SK-N-SH (cell line): ENCODE measurements around the gene SLC9A7. TPM values are rescaled to one million over a fixed set of nuclear protein-coding genes. Genes with fewer than 3 reads are reported as not detected.

Source experiments
- CTCF ChIA-PET: fragments of 300-600, 350-600 bp; formaldehyde crosslinking; extraction: SDS; loops from one replicate; lab custom pipeline; 2021; lab: Yijun Ruan, JAX
- POLR2A ChIA-PET: fragments of 350-600 bp; sonication (Branson Sonifier 250); formaldehyde crosslinking; extraction: SDS; loops from one replicate; lab custom pipeline; 2020; ENCODE audit warnings: antibody characterized with exemption, inconsistent platforms; lab: Yijun Ruan, JAX
- DNase-seq: peaks from one replicate; pipeline ENCODE4 v3.0.0; 2012
- H2AFZ ChIP-seq: fragments of 200-600 bp; sonication (generic); 2 replicates; pipeline ENCODE4 v1.8.1; 2016; ENCODE audit warnings: antibody characterized with exemption, mild to moderate bottlenecking, low read depth
- H3F3A ChIP-seq: fragments of 200-600 bp; sonication (generic); replicated peaks from 2 replicates; pipeline ENCODE3; 2016; ENCODE audit warnings: antibody characterized with exemption, mild to moderate bottlenecking; ENCODE audit not compliant: insufficient read depth
- H3K27ac ChIP-seq, 2 experiments: fragments of 200-500 bp in 1 of 2; fragments of 200-600 bp in 1 of 2; sonication (Bioruptor generic) in 1 of 2; sonication (generic), shearing (Covaris generic) in 1 of 2; 2 replicates each; pipeline versions ENCODE4 v1.5.1 to v1.6.1; 2014 to 2016; ENCODE audit warnings: low read depth in 2 of 2, inconsistent platforms in 1 of 2, low read length in 1 of 2, mild to moderate bottlenecking in 1 of 2, mixed read lengths in 1 of 2
- H3K27me3 ChIP-seq: fragments of 200-600 bp; sonication (generic), shearing (Covaris generic); 2 replicates; pipeline ENCODE4 v1.6.1; 2016; ENCODE audit warnings: mixed run types; ENCODE audit not compliant: insufficient read depth
- H3K36me3 ChIP-seq, 2 experiments: fragments of 200-500 bp in 1 of 2; fragments of 200-600 bp in 1 of 2; sonication (Bioruptor generic) in 1 of 2; sonication (generic) in 1 of 2; replicated peaks in 1 of 2; 2 replicates each; pipeline versions ENCODE3 to v1.5.1; 2014 to 2016; ENCODE audit warnings: low read length in 1 of 2, mild to moderate bottlenecking in 1 of 2; ENCODE audit not compliant: insufficient read depth in 2 of 2, control insufficient read depth in 1 of 2
- H3K4me1 ChIP-seq, 2 experiments: fragments of 200-500 bp in 1 of 2; fragments of 200-600 bp in 1 of 2; sonication (Bioruptor generic) in 1 of 2; sonication (generic), shearing (Covaris generic) in 1 of 2; 2 replicates each; pipeline versions ENCODE4 v1.5.1 to v1.6.1; 2014 to 2016; ENCODE audit warnings: low read depth in 1 of 2, low read length in 1 of 2, mixed run types in 1 of 2; ENCODE audit not compliant: insufficient read depth in 2 of 2, control insufficient read depth in 1 of 2
- H3K4me2 ChIP-seq: fragments of 200-600 bp; sonication (generic), shearing (Covaris generic); 2 replicates; pipeline ENCODE4 v1.6.1; 2017; ENCODE audit warnings: mixed run types
- H3K4me3 ChIP-seq, 2 experiments: fragments of 200-500 bp in 1 of 2; fragments of 200-600 bp in 1 of 2; sonication (Bioruptor generic) in 1 of 2; sonication (generic), shearing (Covaris generic) in 1 of 2; 2 replicates each; pipeline versions ENCODE4 v1.5.1 to v1.8.1; 2014 to 2016; ENCODE audit warnings: low read depth in 2 of 2, inconsistent platforms in 1 of 2, low read length in 1 of 2, mild to moderate bottlenecking in 1 of 2, mixed read lengths in 1 of 2, moderate library complexity in 1 of 2
- H3K79me2 ChIP-seq: fragments of 200-600 bp; sonication (generic); 2 replicates; pipeline ENCODE4 v1.8.1; 2017; ENCODE audit warnings: mild to moderate bottlenecking; ENCODE audit not compliant: insufficient read depth
- H3K9ac ChIP-seq: fragments of 200-600 bp; sonication (generic); 2 replicates; pipeline ENCODE4 v1.6.1; 2017; ENCODE audit warnings: mixed run types
- H3K9me2 ChIP-seq: fragments of 200-600 bp; sonication (generic); 2 replicates; pipeline ENCODE4 v1.6.1; 2017; ENCODE audit warnings: mixed run types
- H3K9me3 ChIP-seq: fragments of 200-600 bp; sonication (generic); 2 replicates; pipeline ENCODE4 v1.6.1; 2017; ENCODE audit warnings: mixed run types, mild to moderate bottlenecking, moderate library complexity
- H4K20me1 ChIP-seq: fragments of 200-600 bp; sonication (generic); 2 replicates; pipeline ENCODE4 v1.6.1; 2017; ENCODE audit warnings: mild to moderate bottlenecking, mixed run types; ENCODE audit not compliant: insufficient read depth
- CTCF ChIP-seq: fragments of 200-600 bp; sonication (generic); IDR thresholded peaks from 2 replicates; pipeline ENCODE4 v1.6.1; 2017; ENCODE audit warnings: antibody characterized with exemption, mild to moderate bottlenecking, moderate library complexity
- EZH2phosphoT487 ChIP-seq: fragments of 200-600 bp; sonication (generic); IDR thresholded peaks from 2 replicates; pipeline ENCODE4 v1.6.1; 2017; ENCODE audit warnings: low read depth, mixed run types, mild to moderate bottlenecking, antibody characterized with exemption, moderate library complexity, borderline replicate concordance
- FOXJ3 ChIP-seq: sonication (generic); formaldehyde crosslinking; IDR thresholded peaks from 2 replicates; pipeline ENCODE4 v1.5.1; 2020; ENCODE audit warnings: mild to moderate bottlenecking, missing genetic modification reagents
- FOXM1 ChIP-seq: IDR thresholded peaks from 2 replicates; pipeline ENCODE4 v1.4.0; 2012; ENCODE audit warnings: low read depth, mild to moderate bottlenecking
- GABPA ChIP-seq: IDR thresholded peaks from 2 replicates; pipeline ENCODE4 v1.4.0; 2012; ENCODE audit warnings: low read depth, mild to moderate bottlenecking
- GATA2 ChIP-seq: sonication (generic); formaldehyde crosslinking; IDR thresholded peaks from 2 replicates; pipeline ENCODE4 v1.5.0; 2020; ENCODE audit warnings: mild to moderate bottlenecking, missing genetic modification reagents
- MAX ChIP-seq: IDR thresholded peaks from 2 replicates; pipeline ENCODE4 v1.4.0; 2012; ENCODE audit warnings: low read depth
- MEF2A ChIP-seq: IDR thresholded peaks from 2 replicates; pipeline ENCODE4 v1.4.0; 2012; ENCODE audit warnings: low read depth, borderline replicate concordance
- NRF1 ChIP-seq: IDR thresholded peaks from 2 replicates; pipeline ENCODE4 v1.6.1; 2012; ENCODE audit warnings: low read depth, mild to moderate bottlenecking, low read length
- PBX3 ChIP-seq: IDR thresholded peaks from 2 replicates; pipeline ENCODE4; 2012
- RAD21 ChIP-seq: IDR thresholded peaks from 2 replicates; pipeline ENCODE4 v1.6.1; 2012; ENCODE audit warnings: mild to moderate bottlenecking, low read length
- RFX5 ChIP-seq: IDR thresholded peaks from 2 replicates; pipeline ENCODE4 v1.6.1; 2012; ENCODE audit warnings: mild to moderate bottlenecking, improper control_type of control experiment, low read length
- TAF1 ChIP-seq: IDR thresholded peaks from 2 replicates; pipeline ENCODE4 v1.6.1; 2012; ENCODE audit warnings: low read depth, mild to moderate bottlenecking, low read length, moderate library complexity, borderline replicate concordance
- TCF12 ChIP-seq: IDR thresholded peaks from 2 replicates; pipeline ENCODE4 v1.4.0; 2012
- TEAD4 ChIP-seq: IDR thresholded peaks from 2 replicates; pipeline ENCODE4 v1.4.0; 2012; ENCODE audit warnings: mild to moderate bottlenecking, borderline replicate concordance; ENCODE audit not compliant: insufficient read depth
- USF1 ChIP-seq: IDR thresholded peaks from 2 replicates; pipeline ENCODE4 v1.4.0; 2012; ENCODE audit warnings: low read depth, borderline replicate concordance
- YY1 ChIP-seq: IDR thresholded peaks from 2 replicates; pipeline ENCODE4 v1.4.0; 2012; ENCODE audit warnings: low read depth, mild to moderate bottlenecking
- ZBTB33 ChIP-seq: IDR thresholded peaks from 2 replicates; pipeline ENCODE4 v1.4.0; 2012; ENCODE audit warnings: low read depth, borderline replicate concordance
- WGBS: methylation state at CpG from one replicate; pipeline ENCODE4 v1.1.6; 2017; ENCODE audit warnings: low lambda C conversion rate; 5-methylcytosine and 5-hydroxymethylcytosine counted together
- polyA plus RNA-seq, 3 experiments: library from polyadenylated mRNA; depleted of rRNA; stranded (reverse); fragments of >200 nt; gene quantifications; 2 replicates each; pipeline ENCODE4 v1.2.3, GENCODE V29; 2012

Gene SLC9A7
- polyA plus RNA-seq, 1 of the 3 experiments (the other 2 are of a cell fraction), result 10.5 TPM

- Histone ChIP-seq H4K20me1 (no peaks in the 10 kb centered on the region), H3K9ac (no peak overlapping the region), H3K79me2 (no peaks in the 10 kb centered on the region), H3K9me2 (no peaks in the 10 kb centered on the region), H2AFZ (no peak overlapping the region), H3K36me3 (no peaks in the 10 kb centered on the region), H3F3A (no peaks in the 10 kb centered on the region), H3K4me2 (no peak overlapping the region), H3K9me3 (no peaks in the 10 kb centered on the region), H3K27ac (no peak overlapping the region), H3K27me3 (no peaks in the 10 kb centered on the region; the same call in 1 of the 2 replicates), H3K4me1 (peaks cover 0 to 3% of the 10 kb centered on the region in 2 experiments; a peak in 1 of 4 replicates), H3K4me3 (no peak overlapping the region)
- ChIA-PET POLR2A (no interaction called here), CTCF (interaction anchor here (0.9 kb wide), 1 partner anchor 59 kb away, joined by 3 read pairs; no protein-coding TSS in a partner anchor)
- DNase-seq, result no peak
- 59% methylated on average over 9 of the region's 9 CpGs for WGBS
- TF ChIP-seq GABPA, result no peak
- TF ChIP-seq MAX, result no peak
- TF ChIP-seq TCF12, result no peak
- no peak for TF ChIP-seq TEAD4
- TF ChIP-seq CTCF, result no peak
- TF ChIP-seq RFX5, result no peak
- no peak for TF ChIP-seq RAD21
- no peak for TF ChIP-seq MEF2A
- no peak for TF ChIP-seq ZBTB33
- TF ChIP-seq NRF1, result no peak
- TF ChIP-seq FOXM1, result no peak
- no peak for TF ChIP-seq EZH2phosphoT487
- no peak for TF ChIP-seq GATA2 (CRISPR knock-in tag)
- no peak for TF ChIP-seq YY1
- TF ChIP-seq PBX3, result no peak
- no peak for TF ChIP-seq USF1
- no peak for TF ChIP-seq TAF1
- TF ChIP-seq FOXJ3 (CRISPR knock-in tag), result no peak
Observed at GRCh38 chrX:46707274-46707965, 51.5 kb downstream of the SLC9A7 start.
